ENCODE results near the gene ZNF565.

DNA sequence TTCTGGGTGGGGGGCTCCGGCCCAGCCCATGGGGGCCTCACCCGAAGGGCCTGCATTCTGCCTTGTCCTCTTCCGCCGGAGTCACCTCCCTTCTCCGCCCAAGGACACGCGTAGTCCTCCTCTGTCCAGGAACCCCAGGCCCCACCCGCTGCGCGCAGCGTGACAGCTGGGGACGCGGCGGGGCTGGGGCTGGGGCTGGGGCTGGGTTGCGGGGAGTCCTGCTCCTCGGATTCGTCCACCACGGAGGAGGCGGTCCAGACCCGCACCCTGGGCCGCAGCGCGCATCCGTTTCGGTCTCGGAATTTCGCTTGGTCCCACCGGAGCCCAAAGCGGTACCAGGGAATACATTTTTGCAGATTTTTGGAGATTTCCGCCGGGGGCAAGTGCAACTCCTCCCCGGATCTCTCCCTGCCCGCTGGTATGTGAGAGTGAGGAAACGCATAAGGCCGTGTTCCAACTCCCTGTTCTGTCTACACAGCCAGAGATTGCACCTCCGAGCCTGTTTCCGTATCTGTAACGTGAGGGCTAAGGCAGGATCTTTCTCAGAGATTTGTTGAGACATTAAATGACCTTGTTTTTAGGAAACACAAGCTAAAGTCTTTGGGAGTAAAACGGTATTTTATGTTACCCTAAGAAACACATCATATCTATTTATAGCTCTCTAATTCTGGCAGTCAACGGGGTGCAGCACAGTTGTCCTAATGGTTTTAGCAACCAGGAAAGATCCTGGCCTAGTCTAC lies 61.9 kb downstream of the ZNF565 start, which contains the start of gene COX7A1:
- no peak for TF ChIP-seq EZH2 (IDR thresholded peaks at IDR 0.05; ENCODE audit: low read length, unreplicated experiment)
- TF ChIP-seq, protein P1, sequence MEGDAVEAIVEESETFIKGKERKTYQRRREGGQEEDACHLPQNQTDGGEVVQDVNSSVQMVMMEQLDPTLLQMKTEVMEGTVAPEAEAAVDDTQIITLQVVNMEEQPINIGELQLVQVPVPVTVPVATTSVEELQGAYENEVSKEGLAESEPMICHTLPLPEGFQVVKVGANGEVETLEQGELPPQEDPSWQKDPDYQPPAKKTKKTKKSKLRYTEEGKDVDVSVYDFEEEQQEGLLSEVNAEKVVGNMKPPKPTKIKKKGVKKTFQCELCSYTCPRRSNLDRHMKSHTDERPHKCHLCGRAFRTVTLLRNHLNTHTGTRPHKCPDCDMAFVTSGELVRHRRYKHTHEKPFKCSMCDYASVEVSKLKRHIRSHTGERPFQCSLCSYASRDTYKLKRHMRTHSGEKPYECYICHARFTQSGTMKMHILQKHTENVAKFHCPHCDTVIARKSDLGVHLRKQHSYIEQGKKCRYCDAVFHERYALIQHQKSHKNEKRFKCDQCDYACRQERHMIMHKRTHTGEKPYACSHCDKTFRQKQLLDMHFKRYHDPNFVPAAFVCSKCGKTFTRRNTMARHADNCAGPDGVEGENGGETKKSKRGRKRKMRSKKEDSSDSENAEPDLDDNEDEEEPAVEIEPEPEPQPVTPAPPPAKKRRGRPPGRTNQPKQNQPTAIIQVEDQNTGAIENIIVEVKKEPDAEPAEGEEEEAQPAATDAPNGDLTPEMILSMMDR (conservative IDR thresholded peaks at IDR 0.05; ENCODE audit: low read depth, low read length), result no peak

Measured in PC-3 (cell line).